Central memory CD8-positive, alpha-beta T cell (primary cell): ENCODE data around the gene CCDC148.
A peak's percentile ranks its signal among the peaks of the same experiment; 100 is the strongest.

Experiments used
- ATAC-seq: fragments of 150-1000 bp; cut with Tn5 transposase; replicated peaks from 2 replicates; pipeline ENCODE4 v1.10.0; 2022; ENCODE audit warnings: mild to moderate bottlenecking, moderate FRiP score, moderate number of reproducible peaks; ENCODE audit not compliant: poor library complexity, severe bottlenecking; ENCODE audit errors: extremely low read depth
- DNase-seq, 2 donors: peaks; one replicate each; pipeline ENCODE4 v3.0.0; 2021; ENCODE audit warnings: low spot score in 2 of 2
- H3K27ac Mint-ChIP-seq: one replicate; pipeline ENCODE4 v1.8.0; 2022; ENCODE audit warnings: low read depth, mild to moderate bottlenecking, moderate library complexity, mixed read lengths
- H3K27me3 Mint-ChIP-seq: one replicate; pipeline ENCODE4 v1.8.0; 2022; ENCODE audit warnings: mixed read lengths
- H3K36me3 Mint-ChIP-seq: one replicate; pipeline ENCODE4 v1.8.0; 2022; ENCODE audit warnings: mild to moderate bottlenecking, moderate library complexity, mixed read lengths; ENCODE audit not compliant: insufficient read depth
- H3K4me1 Mint-ChIP-seq: one replicate; pipeline ENCODE4 v1.8.0; 2022; ENCODE audit warnings: mixed read lengths
- H3K4me3 Mint-ChIP-seq: one replicate; pipeline ENCODE4 v1.8.0; 2022; ENCODE audit warnings: mild to moderate bottlenecking, moderate library complexity, mixed read lengths
- H3K9me3 Mint-ChIP-seq: one replicate; pipeline ENCODE4 v1.8.0; 2022; ENCODE audit warnings: mixed read lengths

CCDC148 gene

DNA sequence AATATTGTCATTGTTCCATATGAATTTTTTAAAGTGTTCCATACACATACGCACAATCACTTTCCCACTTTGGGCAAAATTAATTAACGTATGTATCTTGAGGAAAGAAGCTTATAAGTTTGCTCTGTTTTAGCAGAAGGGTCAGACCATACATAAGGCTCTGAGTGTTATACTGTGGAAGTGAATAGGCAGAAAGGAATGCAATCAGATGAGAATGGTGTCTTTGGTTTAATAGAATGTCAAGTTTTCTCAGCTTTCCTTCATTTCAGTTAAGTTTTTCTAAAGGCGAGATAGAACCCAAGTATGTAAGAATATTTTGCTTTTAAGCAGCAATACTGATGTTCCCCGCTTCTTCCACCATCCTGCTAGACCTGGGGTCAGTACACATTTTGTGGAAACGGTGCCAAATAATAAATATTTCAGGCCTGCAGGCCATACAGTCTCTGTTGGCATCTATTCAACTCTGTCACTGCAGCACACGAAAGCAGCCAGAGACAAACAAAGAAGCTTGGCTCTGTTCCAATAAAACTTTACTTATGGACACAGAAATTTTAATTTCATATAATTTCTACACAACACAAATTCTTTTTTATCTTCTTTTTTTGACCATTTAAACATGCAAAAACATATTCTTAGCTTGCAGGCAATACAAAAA, 254.3 kb downstream of the CCDC148 start:
- H3K4me1 Mint-ChIP-seq, result no peaks in the 10 kb centered on the region
- DNase-seq (no peak), ATAC-seq (no peak)
- no peaks in the 10 kb centered on the region for H3K9me3 Mint-ChIP-seq
- H3K4me3 Mint-ChIP-seq, result no peak overlapping the region
- H3K27me3 Mint-ChIP-seq, result peaks cover 28% of the 10 kb centered on the region
- H3K36me3 Mint-ChIP-seq, result peaks cover 2% of the 10 kb centered on the region
- H3K27ac Mint-ChIP-seq, result no peak overlapping the region

- no peak for ATAC-seq
- no peak for DNase-seq
- Mint-ChIP-seq H3K36me3 (peaks cover 2% of the 10 kb centered on the region), H3K4me1 (no peaks in the 10 kb centered on the region), H3K9me3 (no peaks in the 10 kb centered on the region), H3K4me3 (no peak overlapping the region), H3K27ac (no peak overlapping the region), H3K27me3 (peaks cover 33% of the 10 kb centered on the region)
Observed at GRCh38 chr2:158199928-158200650, 256.5 kb downstream of the CCDC148 start.

DNA sequence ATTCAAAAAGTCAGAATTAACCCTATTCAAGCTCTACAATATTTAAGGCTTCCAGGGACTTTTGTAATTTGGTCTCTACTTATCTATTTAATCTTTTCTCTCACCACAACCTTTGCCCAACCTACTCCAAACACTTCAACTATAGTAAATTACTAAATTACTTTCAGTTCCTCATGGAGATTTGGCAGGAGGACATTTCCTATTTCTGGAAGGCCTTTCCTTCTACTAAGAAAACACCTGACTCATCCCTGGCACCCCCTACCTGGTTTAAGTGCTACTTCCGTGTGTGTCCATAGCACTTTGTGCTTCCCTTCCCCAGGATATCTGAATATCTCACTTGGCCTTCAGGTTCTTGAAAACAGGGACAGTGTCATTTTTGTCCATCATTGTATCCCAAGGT, 258.6 kb downstream of the CCDC148 start:
- Mint-ChIP-seq H3K9me3 (no peaks in the 10 kb centered on the region), H3K27ac (no peak overlapping the region), H3K27me3 (peaks cover 33% of the 10 kb centered on the region), H3K4me1 (no peaks in the 10 kb centered on the region), H3K4me3 (no peak overlapping the region), H3K36me3 (no peaks in the 10 kb centered on the region)
- ATAC-seq, result no peak
- DNase-seq, result no peak

DNA sequence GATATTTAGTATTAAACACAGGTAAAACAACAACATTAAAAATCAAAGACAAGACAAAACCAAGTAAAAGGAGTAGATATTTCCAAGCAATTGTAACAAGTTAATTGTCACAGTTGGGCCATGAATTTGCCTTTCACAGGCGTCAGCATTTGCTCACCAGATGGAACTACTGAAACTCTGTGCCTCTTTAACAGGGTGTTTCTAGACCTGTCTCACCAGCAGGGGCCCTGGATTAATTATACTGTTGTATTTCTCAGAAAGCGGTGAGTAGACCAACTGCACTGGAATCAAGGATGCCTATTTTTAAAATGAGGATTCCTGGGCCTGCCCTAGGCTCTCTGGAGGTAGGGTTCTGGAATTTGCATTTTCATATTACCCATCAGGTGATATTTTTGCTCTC, 262.3 kb downstream of the CCDC148 start:
- ATAC-seq (no peak), DNase-seq (no peak)
- no peak overlapping the region for H3K27ac Mint-ChIP-seq
- H3K4me3 Mint-ChIP-seq, result no peak overlapping the region
- H3K36me3 Mint-ChIP-seq, result no peaks in the 10 kb centered on the region
- peaks cover 23% of the 10 kb centered on the region for H3K27me3 Mint-ChIP-seq
- H3K4me1 Mint-ChIP-seq, result peaks cover 5% of the 10 kb centered on the region
- no peaks in the 10 kb centered on the region for H3K9me3 Mint-ChIP-seq

DNA sequence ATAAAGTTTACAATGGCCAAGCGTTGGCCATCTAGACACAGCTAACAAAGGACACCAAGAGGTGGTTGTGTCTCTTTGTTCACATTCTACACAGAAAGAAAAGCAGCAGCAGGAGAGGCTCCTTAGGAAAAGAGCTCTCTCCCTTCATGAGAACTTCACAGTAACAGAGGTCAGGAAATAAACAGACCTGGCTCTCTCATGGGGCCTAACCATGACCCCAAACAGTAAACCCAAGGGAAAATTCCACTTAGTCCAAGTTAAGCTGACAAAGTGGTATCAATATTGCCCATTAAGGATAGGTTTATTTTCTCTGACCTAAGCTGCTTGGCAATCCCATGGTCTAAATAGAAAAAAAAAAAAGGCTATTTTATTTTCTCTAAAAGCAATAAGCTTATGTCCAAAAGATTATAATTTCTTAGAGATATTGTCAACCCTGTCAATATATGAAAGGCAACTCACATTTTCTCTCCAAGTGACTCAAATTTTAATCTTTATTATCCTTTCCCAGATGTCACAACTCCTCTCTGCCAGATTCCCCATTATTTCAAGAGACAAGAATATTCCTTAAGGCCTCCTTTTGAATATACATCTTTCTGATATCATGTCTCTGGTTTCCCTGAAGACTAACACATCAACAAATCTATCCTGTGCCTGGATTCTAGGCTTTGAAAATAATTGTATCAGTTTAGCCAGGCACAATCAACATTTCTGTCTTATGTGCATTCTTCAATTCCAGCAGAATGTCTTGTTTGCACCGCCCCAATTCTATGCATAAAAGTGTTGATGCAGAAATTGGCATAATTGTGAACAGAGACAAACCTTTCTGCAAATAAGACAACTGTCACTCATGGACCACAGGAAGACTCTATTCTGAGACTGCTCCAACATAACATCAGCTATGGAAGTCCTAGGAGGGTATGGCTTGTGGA, 263.8 kb downstream of the CCDC148 start:
- ATAC-seq (no peak), DNase-seq (no peak)
- H3K27ac Mint-ChIP-seq, result no peak overlapping the region
- H3K4me3 Mint-ChIP-seq, result no peak overlapping the region
- H3K4me1 Mint-ChIP-seq, result peaks cover 5% of the 10 kb centered on the region
- H3K9me3 Mint-ChIP-seq, result no peaks in the 10 kb centered on the region
- peaks cover 13% of the 10 kb centered on the region for H3K27me3 Mint-ChIP-seq
- no peaks in the 10 kb centered on the region for H3K36me3 Mint-ChIP-seq

- H3K27ac Mint-ChIP-seq, result no peak overlapping the region
- DNase-seq (no peak), ATAC-seq (peak; percentile 40)
- no peaks in the 10 kb centered on the region for H3K9me3 Mint-ChIP-seq
- no peaks in the 10 kb centered on the region for H3K36me3 Mint-ChIP-seq
- H3K27me3 Mint-ChIP-seq, result peaks cover 13% of the 10 kb centered on the region
- peaks cover 5% of the 10 kb centered on the region for H3K4me1 Mint-ChIP-seq
- H3K4me3 Mint-ChIP-seq, result no peak overlapping the region
Observed at GRCh38 chr2:158191076-158191895, 265.3 kb downstream of the CCDC148 start.

GRCh38 chr2:158189526-158189925, 267.0 kb downstream of the CCDC148 start:
- Mint-ChIP-seq H3K27me3 (peaks cover 2% of the 10 kb centered on the region), H3K9me3 (no peaks in the 10 kb centered on the region), H3K4me3 (no peak overlapping the region), H3K27ac (no peak overlapping the region), H3K36me3 (no peaks in the 10 kb centered on the region), H3K4me1 (peaks cover 5% of the 10 kb centered on the region)
- no peak for ATAC-seq
- no peak for DNase-seq

DNA sequence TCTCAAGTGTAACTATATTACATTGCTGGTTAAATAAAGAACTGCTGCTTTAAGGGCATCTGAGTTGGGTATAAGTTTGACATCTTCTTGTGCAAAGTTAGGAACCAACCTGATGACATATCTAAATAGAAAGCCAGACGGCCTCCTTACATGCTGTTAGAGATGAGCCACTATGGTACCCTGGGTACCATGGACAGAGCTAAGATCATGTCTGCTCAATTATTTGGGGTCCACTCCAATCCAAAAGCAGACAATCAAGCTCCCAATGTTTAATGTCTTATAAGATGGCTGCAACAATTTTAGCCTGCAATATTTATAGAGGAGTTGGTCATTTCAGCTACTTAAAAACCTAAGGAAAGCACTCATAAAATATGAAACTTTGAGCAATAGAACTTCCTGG, 268.6 kb downstream of the CCDC148 start:
- no peak overlapping the region for H3K4me3 Mint-ChIP-seq
- no peaks in the 10 kb centered on the region for H3K36me3 Mint-ChIP-seq
- H3K27me3 Mint-ChIP-seq, result no peaks in the 10 kb centered on the region
- peaks cover 5% of the 10 kb centered on the region for H3K4me1 Mint-ChIP-seq
- no peaks in the 10 kb centered on the region for H3K9me3 Mint-ChIP-seq
- DNase-seq (no peak), ATAC-seq (no peak)
- H3K27ac Mint-ChIP-seq, result no peak overlapping the region

GRCh38 chr2:158184556-158185343, 271.8 kb downstream of the CCDC148 start:
- no peaks in the 10 kb centered on the region for H3K36me3 Mint-ChIP-seq
- ATAC-seq, result no peak
- peaks cover 3% of the 10 kb centered on the region for H3K4me1 Mint-ChIP-seq
- peaks cover 24% of the 10 kb centered on the region for H3K27me3 Mint-ChIP-seq
- DNase-seq, result no peak
- no peak overlapping the region for H3K27ac Mint-ChIP-seq
- H3K4me3 Mint-ChIP-seq, result no peak overlapping the region
- no peaks in the 10 kb centered on the region for H3K9me3 Mint-ChIP-seq

DNA sequence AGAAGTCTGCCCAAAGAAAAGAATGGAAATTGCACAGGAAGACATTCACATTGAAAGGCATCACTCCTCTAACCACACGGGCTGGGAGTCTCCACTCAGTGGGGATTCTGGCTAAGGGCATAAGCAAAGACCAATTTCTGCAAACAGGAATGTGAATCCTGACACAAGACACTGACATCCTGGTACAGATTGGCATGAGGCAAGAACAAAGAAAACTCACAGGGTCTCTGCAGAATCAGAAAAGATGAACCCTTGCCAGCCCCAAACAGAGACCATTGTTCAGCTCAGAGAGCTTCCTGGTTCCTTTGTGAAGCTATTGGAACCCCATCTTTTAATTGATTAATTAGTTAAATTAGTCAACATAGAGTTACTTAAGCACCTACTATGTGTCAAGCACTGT, 272.6 kb downstream of the CCDC148 start:
- Mint-ChIP-seq H3K27ac (no peak overlapping the region), H3K9me3 (no peaks in the 10 kb centered on the region)

DNA sequence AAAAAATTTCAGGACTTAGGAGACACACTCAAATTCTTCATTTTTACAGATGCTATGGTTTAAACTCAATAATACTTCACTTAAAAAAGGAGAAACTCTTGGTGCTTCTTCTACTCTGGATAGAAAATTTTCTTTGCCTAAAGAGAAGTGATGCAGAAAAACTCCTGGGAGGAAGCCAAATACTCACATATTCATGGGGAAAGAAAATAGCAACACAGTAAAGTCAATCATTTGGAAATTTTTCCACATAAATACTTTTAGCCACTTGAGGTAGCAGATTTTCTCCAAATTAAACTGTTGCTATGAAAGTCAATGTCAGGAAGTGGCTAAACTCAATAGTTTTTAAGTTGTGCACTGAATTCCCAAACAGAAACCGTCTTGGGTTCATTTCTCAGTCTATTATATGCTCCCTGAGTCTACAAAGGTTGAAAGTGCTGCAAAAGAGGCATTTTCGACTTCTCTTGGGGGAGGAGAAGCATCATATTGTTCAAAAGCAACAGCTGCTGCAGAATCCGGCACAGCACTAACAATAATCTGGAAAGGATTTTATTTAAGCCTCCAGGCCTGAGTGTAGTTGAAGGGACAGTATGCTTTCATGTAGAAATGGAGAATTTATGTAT, 273.8 kb downstream of the CCDC148 start:
- H3K27me3 Mint-ChIP-seq, result peaks cover 27% of the 10 kb centered on the region
- no peak overlapping the region for H3K4me3 Mint-ChIP-seq
- ATAC-seq (no peak), DNase-seq (no peak)
- H3K27ac Mint-ChIP-seq, result no peak overlapping the region
- no peaks in the 10 kb centered on the region for H3K4me1 Mint-ChIP-seq
- no peaks in the 10 kb centered on the region for H3K36me3 Mint-ChIP-seq
- H3K9me3 Mint-ChIP-seq, result no peaks in the 10 kb centered on the region

More for the DNA sequence above, 272.6 kb downstream of the CCDC148 start:
- no peak for ATAC-seq
- Mint-ChIP-seq H3K27me3 (peaks cover 27% of the 10 kb centered on the region), H3K4me3 (no peak overlapping the region), H3K4me1 (no peaks in the 10 kb centered on the region), H3K36me3 (no peaks in the 10 kb centered on the region)
- no peak for DNase-seq
